Keratinocyte (primary cell): ENCODE measurements around the gene VRTN.

Source experiments
- CTCF ChIP-seq, 3 experiments: IDR thresholded peaks in 1 of 3; conservative IDR thresholded peaks in 1 of 3; optimal IDR thresholded peaks in 1 of 3; 2 replicates in 2 of 3; 3 replicates in 1 of 3; pipeline versions ENCODE3 to v1.5.1; 2011; ENCODE audit warnings: low read length in 3 of 3, mild to moderate bottlenecking in 3 of 3, moderate library complexity in 2 of 3, control low read depth in 1 of 3, inconsistent platforms in 1 of 3; ENCODE audit not compliant: insufficient read depth in 2 of 3; ENCODE audit errors: extremely low read depth in 1 of 3
- EZH2 ChIP-seq: IDR thresholded peaks from one replicate; pipeline ENCODE4 v1.6.1; 2012; ENCODE audit warnings: inconsistent platforms, mild to moderate bottlenecking, low read length, moderate library complexity

- TF ChIP-seq CTCF (optimal IDR thresholded peaks at IDR 0.05 in 1 of 3, IDR thresholded peaks at IDR 0.05 in 1 of 3, conservative IDR thresholded peaks at IDR 0.05 in 1 of 3; ENCODE audit: extremely low read depth in 1 of 3, insufficient read depth in 2 of 3, low read length in 3 of 3) (no peak), EZH2 (no peak)
These were observed 33.7 kb upstream of the VRTN start for GRCh38 chr14:74314576-74314975.
